HL-60 (cell line): Measurements from ENCODE around the gene RNF214.

ENCODE experiments used
- CTCF ChIP-seq: IDR thresholded peaks from one replicate; pipeline ENCODE4 v1.5.1; 2011; ENCODE audit warnings: low read length, control low read depth, inconsistent platforms; ENCODE audit not compliant: insufficient read depth
- GABPA ChIP-seq: IDR thresholded peaks from 2 replicates; pipeline ENCODE4 v1.6.1; 2012; ENCODE audit warnings: low read depth
- POLR2AphosphoS5 ChIP-seq: IDR thresholded peaks from 2 replicates; pipeline ENCODE4 v1.6.1; 2012; ENCODE audit warnings: low read depth
- SPI1 ChIP-seq: IDR thresholded peaks from 2 replicates; pipeline ENCODE4 v1.6.1; 2012; ENCODE audit warnings: low read depth, mild to moderate bottlenecking, borderline replicate concordance

GRCh38 chr11:117318738-117319137, 86.3 kb downstream of the RNF214 start:
- TF ChIP-seq CTCF, result no peak
- TF ChIP-seq POLR2AphosphoS5, result no peak
- TF ChIP-seq GABPA, result no peak
- TF ChIP-seq SPI1, result no peak
